ENCODE data around the gene RNU6-1.

DNA sequence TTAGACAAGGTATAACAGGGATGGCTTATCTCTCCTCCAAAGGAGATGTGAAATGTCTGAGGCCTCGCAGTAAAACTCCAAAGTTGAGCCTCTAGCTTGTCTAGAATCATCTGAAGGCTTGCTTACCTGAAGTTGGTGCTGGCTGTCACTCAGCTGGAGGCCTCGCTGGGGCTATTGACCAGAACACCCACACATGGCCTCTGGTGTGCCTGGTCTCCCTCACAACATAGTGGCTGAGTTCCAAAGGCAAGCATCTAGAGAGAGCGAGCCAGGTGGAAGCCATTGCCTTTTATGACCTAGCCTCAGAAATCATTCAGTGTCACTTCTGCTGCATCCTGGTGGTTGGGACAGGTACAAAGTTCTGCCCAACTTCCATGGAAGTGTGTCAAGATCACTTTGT, 17.4 kb upstream of the RNU6-1 start:
- no peak for TF ChIP-seq CTCF (IDR thresholded peaks at IDR 0.05)
- TF ChIP-seq POLR2A (IDR thresholded peaks at IDR 0.05) = no peak

Data from right lobe of liver (tissue), 4 donors.